Neural progenitor cell (in vitro differentiated cells): ENCODE results near the gene AGBL4. TPM values are rescaled to one million over a fixed set of nuclear protein-coding genes. Genes with fewer than 3 reads are reported as not detected.

Experiments used
- DNase-seq: peaks from one replicate; pipeline ENCODE4 v3.0.0-alpha.2; 2016; ENCODE audit warnings: low spot score
- H2AFZ ChIP-seq: fragments of 200-600 bp; sonication (generic); replicated peaks from 2 replicates; pipeline ENCODE4 v1.6.1; 2016; ENCODE audit warnings: antibody characterized with exemption
- H3F3A ChIP-seq: fragments of 200-600 bp; sonication (generic); 2 replicates; pipeline ENCODE4 v1.6.1; 2016; ENCODE audit warnings: antibody characterized with exemption, low read depth
- H3K27ac ChIP-seq: fragments of 200-600 bp; sonication (generic); 2 replicates; pipeline ENCODE4 v1.5.1; 2016; ENCODE audit warnings: mild to moderate bottlenecking
- H3K27me3 ChIP-seq: fragments of 200-600 bp; sonication (generic); 2 replicates; pipeline ENCODE4 v1.6.1; 2016; ENCODE audit warnings: mild to moderate bottlenecking, moderate library complexity
- H3K36me3 ChIP-seq: fragments of 200-600 bp; sonication (generic); 2 replicates; pipeline ENCODE4 v1.5.1; 2016
- H3K4me1 ChIP-seq: fragments of 200-600 bp; sonication (generic); 2 replicates; pipeline ENCODE4 v1.6.1; 2016; ENCODE audit warnings: mixed run types
- H3K4me2 ChIP-seq: fragments of 200-600 bp; sonication (generic); 2 replicates; pipeline ENCODE4 v1.6.1; 2016
- H3K4me3 ChIP-seq: fragments of 200-600 bp; sonication (generic); 2 replicates; pipeline ENCODE4 v1.5.1; 2016
- H3K79me2 ChIP-seq: fragments of 200-600 bp; sonication (generic); 2 replicates; pipeline ENCODE4 v1.6.1; 2016; ENCODE audit warnings: low read depth
- H3K9ac ChIP-seq: fragments of 200-600 bp; sonication (generic); 2 replicates; pipeline ENCODE4 v1.6.1; 2016
- H3K9me3 ChIP-seq: fragments of 200-600 bp; sonication (generic); 2 replicates; pipeline ENCODE4 v1.5.1; 2016; ENCODE audit warnings: low read depth
- H4K20me1 ChIP-seq: fragments of 200-600 bp; sonication (generic); 2 replicates; pipeline ENCODE4 v1.6.1; 2016; ENCODE audit warnings: low read depth
- H3K27ac Mint-ChIP-seq: 3 replicates; pipeline ENCODE4 v1.8.0; 2021; ENCODE audit warnings: mixed read lengths
- H3K27me3 Mint-ChIP-seq: 2 replicates; pipeline ENCODE4 v1.8.0; 2022; ENCODE audit warnings: low read depth, mild to moderate bottlenecking, inconsistent platforms, moderate library complexity, mixed read lengths; ENCODE audit not compliant: insufficient read depth
- H3K36me3 Mint-ChIP-seq: 3 replicates; pipeline ENCODE4 v1.8.0; 2021; ENCODE audit warnings: mixed read lengths
- H3K4me1 Mint-ChIP-seq: 3 replicates; pipeline ENCODE4 v1.8.0; 2021; ENCODE audit warnings: mixed read lengths
- H3K4me3 Mint-ChIP-seq: 3 replicates; pipeline ENCODE4 v1.8.0; 2021; ENCODE audit warnings: mild to moderate bottlenecking, moderate library complexity, mixed read lengths
- H3K9me3 Mint-ChIP-seq: 3 replicates; pipeline ENCODE4 v1.8.0; 2020; ENCODE audit warnings: mixed read lengths
- CTCF ChIP-seq: fragments of 200-600 bp; sonication (generic); IDR thresholded peaks from 2 replicates; pipeline ENCODE4 v1.5.1; 2017; ENCODE audit warnings: antibody characterized with exemption, mild to moderate bottlenecking
- EZH2 ChIP-seq: fragments of 200-600 bp; sonication (generic); IDR thresholded peaks from 2 replicates; pipeline ENCODE4 v1.6.1; 2017; ENCODE audit warnings: antibody characterized with exemption, mild to moderate bottlenecking, moderate library complexity
- EZH2phosphoT487 ChIP-seq: fragments of 200-600 bp; sonication (generic); IDR thresholded peaks from 2 replicates; pipeline ENCODE4 v1.6.1; 2017; ENCODE audit warnings: antibody characterized with exemption
- total RNA-seq: library from RNA; depleted of rRNA; stranded (reverse); fragments of >200 nt; gene quantifications from 2 replicates; pipeline ENCODE4 v1.2.3, GENCODE V29; 2015; ENCODE audit warnings: low replicate concordance

Gene AGBL4
- total RNA-seq, 1 donor from 2014 or later: 1.5 TPM

GRCh38 chr1:50027794-50028193, 4.0 kb upstream of the AGBL4 start:
- no peaks in the 10 kb centered on the region for H3K9me3 Mint-ChIP-seq
- H3K27me3 Mint-ChIP-seq: peaks cover 6% of the 10 kb centered on the region
- no peak for DNase-seq
- H3K9ac ChIP-seq: no peak overlapping the region
- no peaks in the 10 kb centered on the region for H3K27me3 ChIP-seq
- H3K9me3 ChIP-seq: peaks cover 18% of the 10 kb centered on the region
- H3K27ac Mint-ChIP-seq: no peak overlapping the region
- no peak overlapping the region for H3K4me2 ChIP-seq
- no peaks in the 10 kb centered on the region for H3K79me2 ChIP-seq
- H3K4me3 ChIP-seq: no peak overlapping the region
- H2AFZ ChIP-seq: no peak overlapping the region
- no peaks in the 10 kb centered on the region for H4K20me1 ChIP-seq
- no peak for TF ChIP-seq EZH2
- TF ChIP-seq CTCF: no peak
- TF ChIP-seq EZH2phosphoT487: no peak
- no peaks in the 10 kb centered on the region for H3K36me3 Mint-ChIP-seq
- H3K36me3 ChIP-seq: no peaks in the 10 kb centered on the region
- no peaks in the 10 kb centered on the region for H3K4me1 ChIP-seq
- H3K4me1 Mint-ChIP-seq: peaks cover 4% of the 10 kb centered on the region
- H3K4me3 Mint-ChIP-seq: no peak overlapping the region
- no peak overlapping the region for H3K27ac ChIP-seq
- no peaks in the 10 kb centered on the region for H3F3A ChIP-seq

DNA sequence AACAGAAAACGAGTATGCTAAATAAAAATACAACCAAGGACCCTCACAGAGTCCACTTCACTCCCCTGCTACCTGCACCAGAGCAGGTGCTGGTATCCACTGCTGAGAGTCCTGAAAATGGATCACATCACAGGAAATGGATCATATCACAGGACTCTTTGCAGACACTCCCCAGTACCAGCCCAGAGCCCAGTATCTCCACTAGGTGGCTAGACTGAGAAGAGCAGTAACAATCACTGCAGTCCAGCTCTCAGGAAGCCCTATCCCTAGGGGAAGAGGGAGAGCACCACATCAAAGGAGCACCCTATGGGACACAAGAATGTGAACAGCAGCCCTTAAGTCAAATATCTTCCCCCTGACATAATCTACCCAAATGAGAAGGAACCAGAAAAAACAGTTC, 28.0 kb downstream of the AGBL4 start:
- Histone ChIP-seq H3K9me3 (peaks cover 49% of the 10 kb centered on the region), H3F3A (no peaks in the 10 kb centered on the region), H3K4me2 (no peak overlapping the region), H3K9ac (no peak overlapping the region), H3K4me1 (no peaks in the 10 kb centered on the region), H3K27ac (no peak overlapping the region), H4K20me1 (no peaks in the 10 kb centered on the region), H3K4me3 (no peak overlapping the region), H3K27me3 (no peaks in the 10 kb centered on the region), H3K36me3 (no peaks in the 10 kb centered on the region), H3K79me2 (no peaks in the 10 kb centered on the region), H2AFZ (no peak overlapping the region)
- no peak overlapping the region for H3K4me3 Mint-ChIP-seq
- TF ChIP-seq EZH2 (no peak), CTCF (no peak), EZH2phosphoT487 (no peak)
- H3K9me3 Mint-ChIP-seq: no peaks in the 10 kb centered on the region
- H3K27ac Mint-ChIP-seq: no peak overlapping the region
- no peaks in the 10 kb centered on the region for H3K4me1 Mint-ChIP-seq
- DNase-seq: no peak
- H3K36me3 Mint-ChIP-seq: no peaks in the 10 kb centered on the region
- no peaks in the 10 kb centered on the region for H3K27me3 Mint-ChIP-seq

DNA sequence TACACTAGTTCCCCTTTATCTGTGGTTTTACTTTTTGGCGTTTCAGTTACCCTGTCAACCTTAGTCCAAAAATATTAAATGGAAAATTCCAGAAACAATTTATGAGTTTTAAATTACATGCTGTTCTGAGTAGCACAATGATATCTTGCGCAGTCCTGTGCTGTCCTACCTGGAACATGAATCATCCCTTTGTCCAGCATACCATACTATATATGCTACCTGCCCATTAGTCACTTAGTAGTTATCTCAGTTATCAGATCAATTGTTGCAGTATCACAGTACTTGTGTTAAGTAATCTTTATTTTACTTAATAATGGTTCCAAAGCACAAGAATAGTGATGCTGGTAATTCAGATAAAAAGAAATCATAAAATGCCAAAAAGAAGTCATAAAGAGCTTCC, 52.7 kb downstream of the AGBL4 start:
- H3K9ac ChIP-seq: no peak overlapping the region
- no peaks in the 10 kb centered on the region for H3K36me3 Mint-ChIP-seq
- H3K4me2 ChIP-seq: no peak overlapping the region
- no peak overlapping the region for H3K27ac Mint-ChIP-seq
- peaks cover 23% of the 10 kb centered on the region for H3K9me3 ChIP-seq
- H3K27me3 Mint-ChIP-seq: peaks cover 5% of the 10 kb centered on the region
- no peak overlapping the region for H3K27ac ChIP-seq
- no peak overlapping the region for H3K4me3 ChIP-seq
- H3K4me1 ChIP-seq: no peaks in the 10 kb centered on the region
- H3K9me3 Mint-ChIP-seq: no peaks in the 10 kb centered on the region
- DNase-seq: no peak
- no peak overlapping the region for H3K4me3 Mint-ChIP-seq
- H3K36me3 ChIP-seq: no peaks in the 10 kb centered on the region
- H3K4me1 Mint-ChIP-seq: no peaks in the 10 kb centered on the region
- no peaks in the 10 kb centered on the region for H3K79me2 ChIP-seq
- H2AFZ ChIP-seq: no peak overlapping the region
- no peak for TF ChIP-seq EZH2phosphoT487
- no peak for TF ChIP-seq CTCF
- no peak for TF ChIP-seq EZH2
- no peaks in the 10 kb centered on the region for H3F3A ChIP-seq
- no peaks in the 10 kb centered on the region for H4K20me1 ChIP-seq
- no peaks in the 10 kb centered on the region for H3K27me3 ChIP-seq
